Measurements from ENCODE around the gene TNS3. TPM values are rescaled to one million over a fixed set of nuclear protein-coding genes. Genes with fewer than 3 reads are reported as not detected.

TNS3 gene
- total and polyA plus RNA-seq, 2 donors (not counting 1 experiment from before 2014, with no cell fraction given), result 11.4 to 77.5 TPM

DNA sequence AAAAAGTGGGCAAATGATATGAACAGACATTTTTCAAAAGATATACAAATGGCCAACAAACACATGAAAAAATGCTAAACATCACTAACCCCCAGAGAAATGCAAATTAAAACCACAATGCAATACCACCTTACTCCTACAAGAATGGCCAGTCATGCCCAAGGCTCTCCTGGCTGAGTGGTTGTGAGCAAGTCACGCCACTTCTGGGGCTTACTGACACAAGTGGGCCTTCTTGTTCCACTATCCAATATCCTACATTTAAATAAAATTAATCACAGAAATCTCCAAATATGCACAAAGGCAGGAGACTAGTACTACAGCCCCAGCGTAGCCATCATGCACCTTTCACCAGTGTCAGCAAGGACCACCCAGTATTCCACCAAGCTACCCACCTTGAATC lies 181.9 kb downstream of the TNS3 start:
- H3K4me3 Mint-ChIP-seq, result no peak overlapping the region
- no peak overlapping the region for H3K27ac Mint-ChIP-seq
- Histone ChIP-seq H3K4me2 (replicated peaks; ENCODE audit: low read depth, low read length, poor library complexity, severe bottlenecking) (no peak overlapping the region), H3K36me3 (replicated peaks in 1 of 2; ENCODE audit: control extremely low read depth in 1 of 2, control insufficient read depth in 1 of 2, extremely low read depth in 1 of 2, insufficient read depth in 2 of 2, low read length in 1 of 2) (peaks cover 9 to 42% of the 10 kb centered on the region in 2 experiments), H4K20me1 (ENCODE audit: control insufficient read depth, insufficient read depth, low read length, poor library complexity, severe bottlenecking) (no peaks in the 10 kb centered on the region), H3K4me3 (ENCODE audit: control extremely low read depth in 1 of 5, extremely low read depth in 1 of 5, insufficient read depth in 1 of 5, low read depth in 2 of 5, low read length in 4 of 5) (no peak overlapping the region), H3K27me3 (replicated peaks in 1 of 4; ENCODE audit: control extremely low read depth in 1 of 4, control insufficient read depth in 3 of 4, insufficient read depth in 4 of 4, low read length in 3 of 4) (no peaks in the 10 kb centered on the region), H3K4me1 (ENCODE audit: control insufficient read depth in 2 of 2, insufficient read depth in 2 of 2, low read length in 2 of 2) (no peaks in the 10 kb centered on the region), H3K9ac (ENCODE audit: low read length) (no peak overlapping the region), H2AFZ (ENCODE audit: insufficient read depth, low read depth, low read length, poor library complexity, severe bottlenecking) (no peak overlapping the region), H3K9me3 (ENCODE audit: control extremely low read depth in 1 of 3, control insufficient read depth in 2 of 3, insufficient read depth in 1 of 3, low read length in 2 of 3) (no peaks in the 10 kb centered on the region), H3K79me2 (ENCODE audit: control insufficient read depth, insufficient read depth, low read length) (no peaks in the 10 kb centered on the region), H3K27ac (ENCODE audit: low read length in 2 of 2) (no peak overlapping the region)
- no peaks in the 10 kb centered on the region for H3K9me3 Mint-ChIP-seq (ENCODE audit: insufficient read depth)
- ChIA-PET CTCF (no interaction called here), POLR2A (no interaction called here)
- no peak for DNase-seq
- TF ChIP-seq, protein P1, sequence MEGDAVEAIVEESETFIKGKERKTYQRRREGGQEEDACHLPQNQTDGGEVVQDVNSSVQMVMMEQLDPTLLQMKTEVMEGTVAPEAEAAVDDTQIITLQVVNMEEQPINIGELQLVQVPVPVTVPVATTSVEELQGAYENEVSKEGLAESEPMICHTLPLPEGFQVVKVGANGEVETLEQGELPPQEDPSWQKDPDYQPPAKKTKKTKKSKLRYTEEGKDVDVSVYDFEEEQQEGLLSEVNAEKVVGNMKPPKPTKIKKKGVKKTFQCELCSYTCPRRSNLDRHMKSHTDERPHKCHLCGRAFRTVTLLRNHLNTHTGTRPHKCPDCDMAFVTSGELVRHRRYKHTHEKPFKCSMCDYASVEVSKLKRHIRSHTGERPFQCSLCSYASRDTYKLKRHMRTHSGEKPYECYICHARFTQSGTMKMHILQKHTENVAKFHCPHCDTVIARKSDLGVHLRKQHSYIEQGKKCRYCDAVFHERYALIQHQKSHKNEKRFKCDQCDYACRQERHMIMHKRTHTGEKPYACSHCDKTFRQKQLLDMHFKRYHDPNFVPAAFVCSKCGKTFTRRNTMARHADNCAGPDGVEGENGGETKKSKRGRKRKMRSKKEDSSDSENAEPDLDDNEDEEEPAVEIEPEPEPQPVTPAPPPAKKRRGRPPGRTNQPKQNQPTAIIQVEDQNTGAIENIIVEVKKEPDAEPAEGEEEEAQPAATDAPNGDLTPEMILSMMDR (IDR thresholded peaks at IDR 0.05), result no peak
- no peak for TF ChIP-seq EZH2 (IDR thresholded peaks at IDR 0.05; ENCODE audit: borderline replicate concordance, insufficient read depth, low read depth, low read length, poor library complexity, severe bottlenecking)
- H3K4me1 Mint-ChIP-seq, result peaks cover 8% of the 10 kb centered on the region
- no peak for ATAC-seq (ENCODE audit: low read depth)
- no peaks in the 10 kb centered on the region for H3K27me3 Mint-ChIP-seq
- intact Hi-C loops (cut with micrococcal nuclease), result no loop called here
- WGBS (ENCODE audit: insufficient coverage), result 86% methylated on average over 2 of the region's 2 CpGs

DNA sequence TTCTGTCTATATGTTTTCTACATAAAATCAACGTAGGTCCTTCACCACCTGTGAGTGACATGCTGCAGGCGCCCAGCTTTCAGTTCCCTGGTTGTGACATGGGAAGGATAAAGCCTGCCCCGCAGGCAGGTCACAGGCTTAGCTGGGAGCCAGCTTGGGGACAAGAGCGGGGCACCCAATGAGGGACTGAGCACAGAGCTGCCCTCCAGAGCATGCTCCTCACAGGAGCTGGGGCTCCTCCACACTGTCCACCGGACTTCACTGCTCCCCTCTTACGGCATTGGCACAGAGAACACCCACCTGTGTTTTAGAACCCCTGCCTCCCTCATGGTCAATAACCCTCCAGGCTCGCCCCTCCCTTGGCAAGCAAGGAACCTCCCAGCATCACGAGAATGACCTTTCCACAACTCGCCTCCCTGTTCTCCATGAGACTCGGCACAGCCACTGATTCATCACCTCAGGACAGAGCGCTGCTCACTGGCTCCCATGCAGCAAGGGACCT lies 187.1 kb downstream of the TNS3 start:
- POLR2A ChIA-PET, result no interaction called here
- peaks cover 13 to 14% of the 10 kb centered on the region in 2 donors for H3K4me1 ChIP-seq (ENCODE audit: control insufficient read depth in 2 of 2, insufficient read depth in 2 of 2, low read length in 2 of 2)
- intact Hi-C loops (cut with micrococcal nuclease), result no loop called here

More for the DNA sequence above, 187.1 kb downstream of the TNS3 start:
- no peak overlapping the region for H3K4me3 ChIP-seq (ENCODE audit: control extremely low read depth in 1 of 5, extremely low read depth in 1 of 5, insufficient read depth in 1 of 5, low read depth in 2 of 5, low read length in 4 of 5)
- H3K36me3 ChIP-seq (replicated peaks in 1 of 2; ENCODE audit: control extremely low read depth in 1 of 2, control insufficient read depth in 1 of 2, extremely low read depth in 1 of 2, insufficient read depth in 2 of 2, low read length in 1 of 2), result peaks cover 10 to 57% of the 10 kb centered on the region in 2 experiments
- Mint-ChIP-seq H3K27me3 (no peaks in the 10 kb centered on the region), H3K4me3 (no peak overlapping the region), H3K27ac (no peak overlapping the region), H3K4me1 (peaks cover 17% of the 10 kb centered on the region), H3K9me3 (ENCODE audit: insufficient read depth) (no peaks in the 10 kb centered on the region)
- no peak overlapping the region for H3K27ac ChIP-seq (ENCODE audit: low read length in 2 of 2)
- H3K9me3 ChIP-seq (ENCODE audit: control extremely low read depth in 1 of 3, control insufficient read depth in 2 of 3, insufficient read depth in 1 of 3, low read length in 2 of 3), result peaks cover 0 to 4% (median 0%) of the 10 kb centered on the region in 3 donors
- 100% methylated on average over 9 of the region's 11 CpGs for WGBS (ENCODE audit: insufficient coverage)
- DNase-seq (no peak), ATAC-seq (ENCODE audit: low read depth) (no peak)
- no peak overlapping the region for H3K9ac ChIP-seq (ENCODE audit: low read length)
- H3K4me2 ChIP-seq (replicated peaks; ENCODE audit: low read depth, low read length, poor library complexity, severe bottlenecking), result no peak overlapping the region
- no peak overlapping the region for H2AFZ ChIP-seq (ENCODE audit: insufficient read depth, low read depth, low read length, poor library complexity, severe bottlenecking)
- no peaks in the 10 kb centered on the region for H4K20me1 ChIP-seq (ENCODE audit: control insufficient read depth, insufficient read depth, low read length, poor library complexity, severe bottlenecking)
- CTCF ChIA-PET, result no interaction called here
- no peak for TF ChIP-seq EZH2 (IDR thresholded peaks at IDR 0.05; ENCODE audit: borderline replicate concordance, insufficient read depth, low read depth, low read length, poor library complexity, severe bottlenecking)
- TF ChIP-seq, protein P1 (IDR thresholded peaks at IDR 0.05), result no peak
- H3K27me3 ChIP-seq (replicated peaks in 1 of 4; ENCODE audit: control extremely low read depth in 1 of 4, control insufficient read depth in 3 of 4, insufficient read depth in 4 of 4, low read length in 3 of 4), result no peaks in the 10 kb centered on the region
- no peaks in the 10 kb centered on the region for H3K79me2 ChIP-seq (ENCODE audit: control insufficient read depth, insufficient read depth, low read length)

All from B cell (primary cell).